IMR-90 (cell line): ENCODE measurements around the gene GPC6. TPM values are rescaled to one million over a fixed set of nuclear protein-coding genes. Genes with fewer than 3 reads are reported as not detected.
"Not testable (repeated sequence)": the region's sequence is repeated elsewhere in the genome, so short reads cannot be mapped to it uniquely, and the experiment has no call there.

Experiments used
- ATAC-seq: fragments of 200-7000 bp; cut with Tn5 transposase; 2 replicates; pipeline ENCODE4 v1.9.1; 2020; ENCODE audit warnings: low read depth, mild to moderate bottlenecking, moderate library complexity
- BruUV-seq: library from RNA; stranded (reverse); fragments of 400-500 nt; replicated peaks from 2 replicates; lab custom pipeline; 2021; lab: Mats Ljungman, UMichigan
- CTCF ChIA-PET: fragments of 300-600 bp; formaldehyde crosslinking; extraction: SDS; loops from one replicate; lab custom pipeline; 2021; ENCODE audit warnings: antibody characterized with exemption; lab: Yijun Ruan, JAX
- POLR2A ChIA-PET: fragments of 300-600 bp; sonication (Branson Sonifier 250); formaldehyde crosslinking; loops from one replicate; lab custom pipeline; 2022; ENCODE audit warnings: antibody characterized with exemption; ENCODE audit not compliant: unreplicated experiment; lab: Charles Lee
- DNase-seq: peaks from one replicate; pipeline ENCODE4 v3.0.0; 2013
- H2AFZ ChIP-seq: replicated peaks from 2 replicates; pipeline ENCODE3; 2013; ENCODE audit warnings: low read length, mild to moderate bottlenecking; ENCODE audit not compliant: poor library complexity
- H2AK5ac ChIP-seq: 2 replicates; pipeline ENCODE4 v1.6.1; 2013; ENCODE audit warnings: low read depth, low read length, inconsistent platforms
- H2AK9ac ChIP-seq: replicated peaks from 2 replicates; pipeline ENCODE3; 2013; ENCODE audit warnings: mild to moderate bottlenecking, low read depth, low read length, moderate library complexity; ENCODE audit not compliant: poor library complexity
- H2BK120ac ChIP-seq: 2 replicates; pipeline ENCODE4 v1.6.1; 2013; ENCODE audit warnings: low read depth, low read length, inconsistent platforms
- H2BK15ac ChIP-seq: 3 replicates; pipeline ENCODE4 v1.6.1; 2013; ENCODE audit warnings: low read depth, low read length, inconsistent platforms
- H2BK20ac ChIP-seq: 2 replicates; pipeline ENCODE4 v1.6.1; 2013; ENCODE audit warnings: low read depth, mild to moderate bottlenecking, inconsistent platforms, low read length, moderate library complexity
- H2BK5ac ChIP-seq: 2 replicates; pipeline ENCODE4 v1.6.1; 2013; ENCODE audit warnings: mild to moderate bottlenecking, low read depth, low read length, inconsistent platforms; ENCODE audit not compliant: poor library complexity, severe bottlenecking
- H3K14ac ChIP-seq: replicated peaks from 2 replicates; pipeline ENCODE4 v1.6.1; 2013; ENCODE audit warnings: low read depth, low read length, inconsistent platforms
- H3K18ac ChIP-seq: 2 replicates; pipeline ENCODE4 v1.6.1; 2013; ENCODE audit warnings: low read depth, low read length, control low read depth
- H3K23ac ChIP-seq: 2 replicates; pipeline ENCODE4 v1.6.1; 2013; ENCODE audit warnings: low read depth, low read length, inconsistent platforms
- H3K27ac ChIP-seq: 2 replicates; pipeline ENCODE4 v1.5.1; 2013; ENCODE audit warnings: mild to moderate bottlenecking, control low read depth, low read length; ENCODE audit not compliant: insufficient read depth
- H3K27me3 ChIP-seq: 2 replicates; pipeline ENCODE4 v1.6.1; 2013; ENCODE audit warnings: low read length; ENCODE audit not compliant: control insufficient read depth, insufficient read depth
- H3K36me3 ChIP-seq: 2 replicates; pipeline ENCODE4 v1.6.1; 2013; ENCODE audit warnings: low read length, mixed read lengths; ENCODE audit not compliant: control insufficient read depth, insufficient read depth
- H3K4ac ChIP-seq: 2 replicates; pipeline ENCODE4 v1.6.1; 2013; ENCODE audit warnings: low read depth, low read length, inconsistent platforms
- H3K4me1 ChIP-seq: 2 replicates; pipeline ENCODE4 v1.6.1; 2013; ENCODE audit warnings: low read length, mixed read lengths; ENCODE audit not compliant: control insufficient read depth, insufficient read depth
- H3K4me2 ChIP-seq: 2 replicates; pipeline ENCODE4 v1.6.1; 2013; ENCODE audit warnings: low read depth, mild to moderate bottlenecking, control low read depth, low read length, moderate library complexity
- H3K4me3 ChIP-seq: 2 replicates; pipeline ENCODE4 v1.5.1; 2013; ENCODE audit warnings: low read depth, mild to moderate bottlenecking, control low read depth, low read length, moderate library complexity; ENCODE audit not compliant: insufficient read depth
- H3K56ac ChIP-seq: 2 replicates; pipeline ENCODE4 v1.6.1; 2013; ENCODE audit warnings: low read length, inconsistent platforms; ENCODE audit not compliant: insufficient read depth; ENCODE audit errors: extremely low read depth
- H3K79me1 ChIP-seq, 2 experiments: 2 replicates each; pipeline ENCODE4 v1.6.1; 2013; ENCODE audit warnings: low read length in 2 of 2, inconsistent platforms in 1 of 2, low read depth in 1 of 2
- H3K9ac ChIP-seq: 2 replicates; pipeline ENCODE4 v1.6.1; 2013; ENCODE audit warnings: low read depth, low read length, control low read depth
- H3K9me1 ChIP-seq: 2 replicates; pipeline ENCODE4 v1.6.1; 2013; ENCODE audit warnings: low read length, inconsistent platforms; ENCODE audit not compliant: insufficient read depth
- H3K9me3 ChIP-seq: 2 replicates; pipeline ENCODE4 v1.6.1; 2013; ENCODE audit warnings: low read length; ENCODE audit not compliant: control insufficient read depth, insufficient read depth
- H4K20me1 ChIP-seq: 2 replicates; pipeline ENCODE4 v1.6.1; 2013; ENCODE audit warnings: low read length, inconsistent platforms; ENCODE audit not compliant: insufficient read depth
- H4K5ac ChIP-seq: 2 replicates; pipeline ENCODE4 v1.6.1; 2013; ENCODE audit warnings: mild to moderate bottlenecking, low read depth, low read length, control low read depth
- H4K8ac ChIP-seq, 2 experiments: 2 replicates each; pipeline ENCODE4 v1.6.1; 2013; ENCODE audit warnings: low read depth in 2 of 2, low read length in 2 of 2, control low read depth in 1 of 2, inconsistent platforms in 1 of 2
- H4K91ac ChIP-seq: 2 replicates; pipeline ENCODE4 v1.6.1; 2013; ENCODE audit warnings: low read depth, low read length, inconsistent platforms; ENCODE audit not compliant: insufficient read depth
- WGBS, 2 experiments: methylation state at CpG; one replicate each; pipeline versions ENCODE4 v1.1.5 to v1.1.7; 2013; ENCODE audit warnings: missing lambda C conversion rate in 2 of 2; ENCODE audit not compliant: insufficient read length in 1 of 2; ENCODE audit errors: extremely low coverage in 2 of 2; 5-methylcytosine and 5-hydroxymethylcytosine counted together
- dilution Hi-C: fragments of 300-500 bp; cut with HindIII; formaldehyde crosslinking; loops from one replicate; pipeline ENCODE4 v1.14.3; 2018; ENCODE audit warnings: low sequenced_read_pairs; ENCODE audit not compliant: unreplicated experiment
- in situ Hi-C: fragments of 300-500 bp; cut with MboI; formaldehyde crosslinking; loops from 3 replicates; pipeline ENCODE4 v1.14.3; 2019; ENCODE audit warnings: low sequenced_read_pairs, inconsistent platforms, mixed read lengths
- intact Hi-C: fragments of 100-400 bp; cut with micrococcal nuclease; formaldehyde crosslinking; loops from 2 replicates; pipeline ENCODE4 v1.10.0; 2022
- polyA plus RNA-seq, 3 experiments: library from polyadenylated mRNA; depleted of rRNA; stranded (reverse); fragments of >200 nt; gene quantifications; 2 replicates each; pipeline ENCODE4 v1.2.3, GENCODE V29; 2012; ENCODE audit warnings: low replicate concordance in 1 of 3
- total RNA-seq: library from RNA; depleted of rRNA; stranded (reverse); fragments of >200 nt; gene quantifications from 2 replicates; pipeline ENCODE4 v1.2.3, GENCODE V29; 2012

GPC6 gene
- total and polyA plus RNA-seq, 2 of the 4 experiments (the other 2 are of a cell fraction), result 14.9 to 39.4 TPM

DNA sequence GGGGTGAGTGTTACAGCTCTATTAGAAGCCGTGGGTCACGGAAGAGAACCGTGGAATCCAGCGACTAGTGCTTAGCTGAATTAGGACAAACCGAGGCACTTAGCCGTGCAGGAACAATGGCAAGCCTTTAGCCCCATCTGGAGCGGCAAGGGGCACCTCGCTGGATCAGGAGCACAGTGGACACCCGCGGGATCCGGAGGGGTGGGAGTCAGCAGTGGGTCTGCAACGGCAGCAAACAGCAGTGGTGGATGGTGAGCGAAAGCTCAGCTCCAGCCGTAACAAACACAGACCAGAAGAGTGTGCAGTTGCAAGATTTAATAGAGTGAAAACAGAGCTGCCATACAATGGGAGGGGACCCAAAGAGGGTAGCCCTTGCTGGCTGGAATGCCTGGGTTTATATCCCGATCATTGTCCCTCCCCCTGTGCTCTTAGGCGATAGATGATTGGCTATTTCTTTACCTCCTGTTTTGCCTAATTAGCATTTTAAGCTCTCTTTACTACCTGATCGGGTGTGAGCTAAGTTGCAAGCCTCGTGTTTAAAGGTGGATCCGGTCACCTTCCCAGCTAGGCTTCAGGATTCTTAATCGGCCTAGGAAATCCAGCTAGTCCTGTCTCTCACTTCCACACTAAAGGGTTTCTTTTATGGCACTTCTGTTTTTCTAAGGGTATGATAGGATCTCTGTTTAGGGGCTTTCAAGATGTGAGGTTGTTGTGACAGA is 1076.4 kb downstream of the GPC6 start:
- H3K23ac ChIP-seq, H4K91ac ChIP-seq, ATAC-seq, BruUV-seq, H4K8ac ChIP-seq, H3K14ac ChIP-seq, H3K4me1 ChIP-seq, H2AFZ ChIP-seq, H3K36me3 ChIP-seq, H4K5ac ChIP-seq, CTCF ChIA-PET, H2AK9ac ChIP-seq, H3K4me3 ChIP-seq, H3K56ac ChIP-seq, H3K9me1 ChIP-seq, H3K27me3 ChIP-seq, H3K4ac ChIP-seq, H4K20me1 ChIP-seq, intact Hi-C loops, in situ Hi-C loops, H3K79me1 ChIP-seq, H2BK5ac ChIP-seq, H3K9ac ChIP-seq, H2AK5ac ChIP-seq, dilution Hi-C loops, H2BK120ac ChIP-seq, H3K18ac ChIP-seq, POLR2A ChIA-PET, H3K4me2 ChIP-seq, H3K9me3 ChIP-seq, H2BK15ac ChIP-seq, H2BK20ac ChIP-seq, DNase-seq, H3K27ac ChIP-seq: not testable (repeated sequence)
- 91% methylated on average over 11 of the region's 20 CpGs; no CpG with 5 or more reads in 1 of the 2 experiments for WGBS, 2 experiments
